Activated CD8-positive, alpha-beta memory T cell treated with anti-CD3 and anti-CD28 coated beads for 4 hours (primary cell): ENCODE measurements around the gene PEAK1.

Experiments
- DNase-seq, 2 donors: peaks; one replicate each; pipeline ENCODE4 v3.0.0-alpha.2; 2020; ENCODE audit warnings: low read depth in 2 of 2

Gene PEAK1

GRCh38 chr15:77140220-77140619 is 279.7 kb downstream of the PEAK1 start:
- no peak for DNase-seq

GRCh38 chr15:77139312-77139711 is 280.6 kb downstream of the PEAK1 start:
- DNase-seq, result no peak

GRCh38 chr15:77138167-77138522 is 281.8 kb downstream of the PEAK1 start:
- DNase-seq, result no peak

DNA sequence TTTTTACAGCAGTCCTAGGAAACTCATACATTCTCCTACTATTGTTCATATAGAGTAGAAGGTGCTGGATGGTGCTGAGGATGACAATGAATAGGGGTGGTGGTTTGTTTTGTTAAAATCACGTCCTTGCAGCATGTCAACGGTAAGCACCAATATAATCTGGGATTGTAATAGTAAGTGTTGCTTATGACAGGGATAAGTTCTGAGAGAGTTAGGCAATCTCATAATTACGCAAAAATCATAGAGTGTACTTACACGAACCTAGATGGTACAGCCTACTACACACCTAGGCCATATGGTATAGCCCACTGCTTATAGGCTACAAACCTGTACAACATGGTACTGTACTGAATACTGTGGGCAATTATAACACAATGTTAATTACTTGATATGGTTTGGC is 284.7 kb downstream of the PEAK1 start:
- no peak for DNase-seq

GRCh38 chr15:77130315-77130930 is 289.5 kb downstream of the PEAK1 start:
- no peak for DNase-seq

DNA sequence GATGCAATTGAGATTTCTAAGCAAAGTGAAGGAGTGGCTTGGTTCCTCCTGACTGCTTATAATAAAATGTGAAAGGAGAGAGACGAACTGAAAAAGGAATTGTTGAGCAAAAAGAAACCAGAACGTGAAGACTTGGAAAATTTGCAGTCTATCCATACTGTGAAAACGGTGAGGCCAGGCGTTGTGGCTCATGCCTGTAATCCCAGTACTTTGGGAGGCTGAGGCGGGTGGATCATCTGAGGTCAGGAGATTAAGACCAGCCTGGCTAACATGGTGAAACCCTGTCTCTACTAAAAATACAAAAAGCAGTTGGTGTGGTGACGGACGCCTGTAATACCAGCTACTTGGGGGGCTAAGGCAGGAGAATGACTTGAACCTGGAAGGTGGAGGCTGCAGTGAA is 292.3 kb downstream of the PEAK1 start:
- no peak for DNase-seq

DNA sequence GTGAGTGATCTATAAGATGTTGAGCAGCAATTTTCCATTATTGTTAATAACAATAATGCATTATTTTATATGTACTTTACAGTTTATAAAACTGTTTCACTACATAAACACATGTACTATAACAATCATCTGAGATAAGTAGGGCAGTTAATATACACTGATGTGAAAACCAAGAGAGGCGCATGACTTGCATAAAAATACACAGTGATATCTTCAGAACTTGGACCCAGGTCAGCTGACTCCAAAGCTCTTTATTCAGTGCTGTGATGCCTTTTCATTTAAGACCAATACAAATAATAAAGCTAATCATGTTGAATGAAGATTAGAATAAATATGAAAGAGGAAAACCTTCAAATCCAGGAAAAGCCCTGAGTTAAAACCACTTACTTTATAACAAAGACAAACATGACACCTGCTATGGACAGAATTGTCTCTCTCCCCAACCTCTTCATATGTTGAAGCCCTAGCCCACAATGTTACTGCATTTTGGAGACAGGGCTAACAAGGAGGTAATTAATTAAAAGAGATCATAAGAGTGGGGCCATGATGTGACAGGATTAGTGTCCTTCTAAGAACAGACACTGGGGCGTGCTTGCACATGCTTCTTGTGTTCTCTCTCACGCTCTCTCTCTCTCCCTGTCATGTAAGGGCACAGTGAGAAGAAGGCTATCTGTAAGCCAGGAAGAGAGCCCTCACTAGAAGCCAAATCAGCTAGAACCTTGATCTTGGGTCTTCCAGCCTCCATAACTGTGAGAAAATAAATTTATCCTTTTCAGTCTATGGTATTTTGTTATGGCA is 293.2 kb downstream of the PEAK1 start:
- DNase-seq, result no peak

- DNase-seq, result no peak
These were observed 296.1 kb downstream of the PEAK1 start for GRCh38 chr15:77123854-77124253.

GRCh38 chr15:77122576-77122975 is 297.3 kb downstream of the PEAK1 start:
- no peak for DNase-seq

DNA sequence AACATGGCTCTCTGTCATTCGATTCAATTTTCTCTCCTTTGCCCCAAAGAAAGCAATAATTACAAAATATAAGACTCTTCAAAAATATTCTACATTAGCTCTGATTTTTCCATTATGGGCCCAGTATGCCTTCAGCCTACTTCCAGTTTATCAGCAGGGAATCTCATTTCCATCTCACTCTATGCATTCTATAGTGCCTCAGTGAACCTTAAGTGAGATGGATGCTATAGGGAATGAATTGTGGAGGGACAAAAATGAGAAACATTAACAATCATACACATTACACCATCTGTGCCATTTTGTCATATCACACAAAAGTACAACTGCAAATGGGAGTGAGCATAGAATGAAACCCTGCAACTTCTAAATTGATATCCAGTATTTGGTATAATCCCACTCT is 298.3 kb downstream of the PEAK1 start:
- no peak for DNase-seq

- DNase-seq, result no peak
These were observed 299.3 kb downstream of the PEAK1 start for GRCh38 chr15:77120576-77120975.

DNA sequence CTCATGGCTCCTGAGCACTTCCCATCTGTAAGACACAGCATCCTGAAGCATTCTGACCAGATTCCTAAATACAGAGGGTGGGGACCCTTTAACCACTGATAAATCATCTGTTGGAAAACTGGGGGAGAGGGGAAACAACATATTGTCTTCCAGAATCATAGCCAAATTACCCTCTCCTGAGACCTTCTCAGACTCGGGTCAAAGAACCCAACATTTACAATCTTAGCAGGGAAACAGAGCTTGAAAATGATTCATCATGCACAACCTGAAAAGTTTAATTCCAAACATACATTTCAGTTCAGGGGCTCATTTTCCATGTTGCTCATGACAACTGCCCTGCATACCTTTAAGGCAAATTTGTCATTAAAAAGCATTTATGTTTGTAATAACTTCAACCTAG is 300.5 kb downstream of the PEAK1 start:
- DNase-seq, result no peak

GRCh38 chr15:77118882-77119321 is 301.0 kb downstream of the PEAK1 start:
- no peak for DNase-seq

DNA sequence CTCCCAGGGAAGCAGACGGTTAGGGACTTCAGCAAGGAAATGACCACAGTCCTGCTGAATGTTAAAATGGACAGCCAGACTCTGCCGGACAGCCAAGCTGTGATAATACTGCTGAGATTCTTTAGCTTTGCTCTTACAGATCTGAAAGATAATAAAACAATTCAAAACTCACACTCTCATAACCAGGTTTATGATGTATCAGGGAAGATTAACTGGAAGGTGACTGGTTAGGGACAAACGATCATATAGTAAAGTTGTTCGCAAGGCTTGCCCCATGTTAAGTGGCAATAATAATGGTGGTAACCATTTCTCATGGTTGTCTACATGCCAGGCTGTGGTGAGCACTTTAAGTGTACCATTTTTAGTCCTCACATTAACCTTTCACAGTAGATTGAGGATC is 304.7 kb downstream of the PEAK1 start:
- DNase-seq, result no peak

DNA sequence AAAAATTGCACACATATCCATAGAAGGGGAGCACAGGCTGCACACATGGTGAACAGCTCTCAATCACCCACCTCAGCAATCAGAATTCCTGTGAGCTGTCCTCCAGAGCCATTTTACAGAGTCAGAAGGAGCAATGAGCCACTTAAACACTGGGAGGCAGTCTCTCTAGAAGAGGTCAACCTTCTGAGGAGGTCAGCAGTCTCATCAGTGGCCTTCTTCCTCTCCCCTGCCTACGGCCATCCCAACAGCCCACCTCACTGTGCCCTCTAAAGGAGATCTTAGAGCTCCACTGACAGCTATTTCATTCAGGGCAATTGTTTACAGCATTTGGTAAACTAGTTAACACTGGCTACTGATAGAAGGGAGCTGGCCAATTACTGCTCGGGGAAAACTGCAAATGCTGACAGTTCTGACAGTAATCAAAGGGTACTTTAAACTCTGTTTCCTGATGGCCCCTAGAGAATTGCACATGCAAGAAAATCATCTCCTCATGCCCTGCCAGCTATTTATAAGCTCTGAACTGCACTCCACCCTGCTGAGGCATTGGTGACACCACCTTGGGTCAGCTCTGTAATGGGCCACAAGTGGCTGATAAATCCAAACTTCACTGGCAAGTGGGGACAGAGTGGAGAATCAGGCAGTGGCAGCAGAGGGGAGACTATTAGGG is 306.9 kb downstream of the PEAK1 start:
- DNase-seq, result no peak

GRCh38 chr15:77111789-77112188 is 308.1 kb downstream of the PEAK1 start:
- DNase-seq, result no peak

DNA sequence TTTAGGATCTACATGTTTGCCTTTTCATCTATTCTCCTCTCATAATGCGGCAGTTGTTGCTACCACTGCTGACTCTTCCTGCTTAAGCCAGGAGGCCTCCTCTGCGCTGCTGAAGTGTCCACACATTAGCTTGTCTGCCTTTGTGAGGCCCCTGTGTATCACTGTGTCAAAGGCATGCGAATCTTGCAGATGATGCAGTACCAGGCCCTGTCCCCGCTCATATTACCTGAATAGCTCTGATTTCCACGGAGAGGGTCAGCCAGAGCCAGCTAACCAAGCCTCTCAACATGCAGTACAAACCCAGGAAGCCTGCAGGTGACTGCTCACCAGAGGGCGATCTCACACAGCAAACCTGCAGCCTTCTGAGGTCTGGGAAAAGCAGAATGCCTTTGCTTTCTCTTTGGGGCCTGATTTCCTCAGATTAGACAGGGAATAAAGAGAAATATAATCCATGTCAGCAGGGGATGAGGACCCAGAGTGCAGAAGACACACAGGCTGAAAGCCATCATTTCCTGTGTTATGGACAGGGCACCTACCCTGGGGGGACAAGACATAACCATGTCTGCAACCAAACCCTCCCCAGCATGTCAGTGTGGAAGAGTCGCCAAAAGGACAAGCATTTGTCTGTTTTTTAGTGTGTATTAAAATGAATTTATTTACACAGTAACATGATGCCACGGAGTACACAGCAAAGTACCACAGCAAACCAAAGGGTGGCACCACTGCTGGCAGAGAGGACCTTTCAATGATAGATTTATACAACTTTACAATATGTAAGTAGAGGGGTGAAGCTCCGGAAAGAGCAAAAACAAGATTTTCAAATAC is 312.2 kb downstream of the PEAK1 start:
- DNase-seq, result no peak

DNA sequence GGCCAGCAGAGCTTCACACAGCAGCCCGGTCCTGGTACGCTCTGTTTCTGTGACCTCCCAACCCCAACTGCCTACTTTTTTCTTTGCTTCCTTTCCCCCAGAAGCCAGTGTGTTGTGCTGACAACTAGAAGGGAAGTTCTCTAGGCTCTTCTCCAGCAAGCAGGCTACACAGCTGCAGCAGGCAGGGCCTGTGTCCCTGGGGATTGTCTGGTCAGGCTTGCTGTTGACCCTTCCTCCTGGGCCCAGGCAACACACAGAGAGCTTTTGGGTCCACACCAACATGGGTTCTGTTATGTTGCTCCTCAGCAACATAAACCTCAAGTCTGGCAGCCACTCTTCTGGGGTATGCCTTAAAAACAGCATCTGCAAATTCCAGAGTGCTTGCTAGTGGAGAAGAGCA is 312.8 kb downstream of the PEAK1 start:
- no peak for DNase-seq

- no peak for DNase-seq
These were observed 315.7 kb downstream of the PEAK1 start for GRCh38 chr15:77104155-77104554.

- no peak for DNase-seq
These were observed 320.0 kb downstream of the PEAK1 start for GRCh38 chr15:77099741-77100463.

DNA sequence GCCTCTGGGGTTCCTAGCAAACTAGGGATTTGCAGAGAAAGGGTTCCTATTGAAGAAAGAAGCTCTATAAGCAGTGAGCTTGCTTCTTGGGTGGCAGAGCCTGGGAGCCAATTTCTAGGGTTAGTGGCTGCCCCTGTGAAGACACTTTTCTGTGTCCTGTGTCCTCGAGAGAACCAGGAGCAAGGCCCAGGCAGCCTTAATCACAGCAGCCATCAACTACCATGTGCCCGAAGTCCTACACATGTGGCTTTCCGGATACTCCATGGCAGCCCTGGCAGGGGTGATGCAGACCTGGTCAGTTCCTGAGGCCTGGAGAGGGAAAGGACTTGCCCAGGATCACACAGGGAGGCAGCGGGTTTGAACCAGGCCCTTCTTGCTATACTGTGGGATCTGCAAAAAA is 321.3 kb downstream of the PEAK1 start:
- DNase-seq, result no peak

DNA sequence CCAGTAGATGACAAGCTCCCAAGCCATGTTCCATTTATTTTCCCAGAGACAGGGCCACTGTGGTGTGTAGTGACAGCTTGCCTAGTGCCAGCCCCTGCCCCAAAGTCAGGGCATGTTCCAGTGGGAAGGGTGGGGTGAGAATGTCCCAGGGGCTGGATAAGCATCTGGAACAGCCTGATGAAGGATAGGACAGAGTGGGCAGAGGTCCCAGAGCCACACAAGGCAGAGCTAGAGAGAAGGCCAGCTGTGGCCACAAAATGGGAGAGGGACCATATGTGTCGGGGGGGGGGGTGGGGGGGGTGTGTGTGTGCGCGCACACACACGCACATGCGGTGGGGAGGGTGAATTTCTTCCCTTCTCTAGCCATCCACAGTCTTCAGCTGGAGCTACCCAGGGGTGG is 322.0 kb downstream of the PEAK1 start:
- DNase-seq, result no peak
